GM18507 (cell line): ENCODE measurements around the gene THADA.
A peak's percentile ranks its signal among the peaks of the same experiment; 100 is the strongest.
"Not testable (repeated sequence)": the region's sequence is repeated elsewhere in the genome, so short reads cannot be mapped to it uniquely, and the experiment has no call there.

ENCODE experiments used
- DNase-seq: peaks from one replicate; pipeline ENCODE4 v3.0.0; 2011; ENCODE audit warnings: low read depth; ENCODE audit not compliant: insufficient read length; ENCODE audit errors: extremely low spot score
- FAIRE-seq: peaks from 2 replicates; lab custom pipeline; 2011; peaks lifted over from hg19 to GRCh38; lab: Jason Lieb, UNC

THADA gene

DNA sequence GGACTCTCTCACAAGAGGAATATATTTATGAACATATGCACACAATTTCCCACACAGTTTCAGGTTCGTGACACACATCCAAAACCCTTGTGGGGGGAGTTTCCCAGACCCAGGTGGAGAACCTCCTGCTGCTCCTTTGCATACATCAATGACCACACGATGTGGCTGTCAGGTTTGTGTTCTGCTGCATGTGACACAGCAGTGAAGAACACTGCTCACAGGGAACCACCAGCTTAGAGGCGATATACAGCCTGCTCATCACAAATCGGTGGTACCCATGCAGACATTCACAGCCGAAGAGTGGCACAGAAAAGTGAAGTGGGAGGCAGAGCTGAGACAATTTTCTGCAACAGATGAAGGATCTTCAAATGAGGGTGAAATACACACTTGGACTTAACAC is 193.8 kb downstream of the THADA start:
- DNase-seq, result no peak
- peak; percentile 99 for FAIRE-seq

GRCh38 chr2:43400508-43400907 is 195.3 kb downstream of the THADA start:
- no peak for FAIRE-seq
- no peak for DNase-seq

DNA sequence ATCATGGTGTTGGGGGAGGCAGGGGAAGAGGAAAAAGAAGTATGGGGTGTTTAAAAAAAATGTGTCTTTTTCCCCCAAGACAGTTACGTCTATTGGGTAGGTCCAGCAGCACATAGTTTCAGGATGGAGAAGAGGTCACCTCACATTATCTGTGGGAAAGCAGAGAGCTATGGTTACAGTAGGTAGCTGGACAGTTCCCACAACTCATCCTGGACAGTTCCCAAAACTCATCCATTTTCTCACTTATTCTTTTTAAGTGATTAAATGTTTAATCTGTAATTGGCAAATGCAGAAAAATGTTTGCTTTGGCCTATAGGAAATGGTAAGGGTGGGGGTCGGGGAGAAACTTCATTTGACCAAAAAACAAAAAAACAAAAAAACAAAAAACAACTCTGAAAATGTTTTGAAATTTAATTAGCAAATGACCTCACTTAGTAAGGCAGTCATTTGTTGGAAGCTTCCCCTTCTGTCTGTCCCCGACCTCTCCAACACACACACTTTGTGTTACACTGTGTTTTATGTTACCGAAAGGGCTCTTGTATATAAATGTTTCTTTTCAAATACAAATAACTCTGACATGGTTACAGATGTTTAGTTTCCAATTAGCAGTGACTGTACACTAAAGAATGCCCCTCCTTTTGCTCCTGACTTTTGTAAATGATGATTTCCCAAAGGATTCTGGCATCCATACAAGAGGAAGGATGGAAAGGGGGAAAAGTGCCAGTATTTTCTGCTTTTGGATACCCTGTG is 196.1 kb downstream of the THADA start:
- FAIRE-seq, result no peak

DNA sequence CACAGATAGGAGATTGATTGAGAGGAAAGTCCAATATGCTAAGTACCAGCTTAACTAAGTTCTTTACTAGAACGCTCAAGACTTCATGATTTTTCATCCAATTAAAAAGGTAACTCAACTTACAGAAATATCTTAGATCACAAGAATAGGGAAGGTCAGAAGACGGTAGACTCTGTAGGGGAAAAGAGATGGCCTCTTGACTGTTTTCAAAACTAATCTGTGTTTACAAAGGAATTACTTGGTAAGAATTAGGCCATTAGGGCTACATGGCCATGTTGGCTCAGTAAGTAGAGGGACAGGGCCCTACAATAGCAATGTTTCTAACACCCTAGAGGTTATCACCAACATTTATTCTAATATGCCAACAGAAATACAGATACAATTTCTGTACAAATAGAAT is 196.7 kb downstream of the THADA start:
- DNase-seq (no peak), FAIRE-seq (no peak)

More for the DNA sequence above, 196.1 kb downstream of the THADA start:
- no peak for DNase-seq

GRCh38 chr2:43397821-43398220 is 198.0 kb downstream of the THADA start:
- no peak for DNase-seq
- FAIRE-seq, result no peak

DNA sequence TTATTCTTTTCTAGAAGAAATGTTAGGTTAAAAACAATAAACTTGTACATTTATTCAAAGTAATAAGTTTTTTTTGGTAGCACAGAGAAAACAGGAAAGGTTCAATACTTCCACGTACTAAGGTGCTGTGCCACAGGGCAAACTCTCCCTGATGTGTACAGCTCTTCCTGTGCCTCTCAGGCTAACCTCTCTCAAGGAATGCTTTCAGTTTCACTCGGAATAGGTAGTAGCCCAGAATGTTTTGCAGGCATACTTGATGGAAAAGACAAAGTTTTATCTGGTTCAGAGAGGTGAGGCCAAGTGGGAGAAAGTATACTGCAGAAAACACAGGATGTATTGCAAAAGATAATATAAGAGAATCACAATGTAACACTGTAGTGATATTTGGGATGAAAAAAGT is 198.4 kb downstream of the THADA start:
- FAIRE-seq (no peak), DNase-seq (no peak)

DNA sequence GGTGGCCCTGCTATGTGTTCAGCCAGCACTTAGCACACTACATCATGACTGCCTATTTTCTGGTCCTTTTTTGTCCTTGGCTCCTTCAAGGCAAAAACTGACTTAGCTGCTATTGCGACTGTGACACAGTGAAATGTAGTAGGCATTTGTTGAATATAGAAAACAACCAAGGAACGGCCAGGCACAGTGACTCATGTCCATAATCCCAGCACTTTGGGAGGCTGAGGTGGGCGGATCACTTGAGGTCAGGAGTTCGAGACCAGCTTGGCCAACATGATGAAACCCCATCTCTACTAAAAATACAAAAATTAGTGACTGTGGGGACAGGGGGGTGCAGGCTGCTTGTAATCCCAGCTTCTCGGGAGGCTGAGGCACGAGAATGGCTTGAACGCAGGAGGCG is 199.5 kb downstream of the THADA start:
- DNase-seq, FAIRE-seq: not testable (repeated sequence)

GRCh38 chr2:43393918-43394317 is 201.9 kb downstream of the THADA start:
- DNase-seq (no peak), FAIRE-seq (no peak)

GRCh38 chr2:43391878-43392215 is 204.0 kb downstream of the THADA start:
- DNase-seq, result no peak
- no peak for FAIRE-seq

DNA sequence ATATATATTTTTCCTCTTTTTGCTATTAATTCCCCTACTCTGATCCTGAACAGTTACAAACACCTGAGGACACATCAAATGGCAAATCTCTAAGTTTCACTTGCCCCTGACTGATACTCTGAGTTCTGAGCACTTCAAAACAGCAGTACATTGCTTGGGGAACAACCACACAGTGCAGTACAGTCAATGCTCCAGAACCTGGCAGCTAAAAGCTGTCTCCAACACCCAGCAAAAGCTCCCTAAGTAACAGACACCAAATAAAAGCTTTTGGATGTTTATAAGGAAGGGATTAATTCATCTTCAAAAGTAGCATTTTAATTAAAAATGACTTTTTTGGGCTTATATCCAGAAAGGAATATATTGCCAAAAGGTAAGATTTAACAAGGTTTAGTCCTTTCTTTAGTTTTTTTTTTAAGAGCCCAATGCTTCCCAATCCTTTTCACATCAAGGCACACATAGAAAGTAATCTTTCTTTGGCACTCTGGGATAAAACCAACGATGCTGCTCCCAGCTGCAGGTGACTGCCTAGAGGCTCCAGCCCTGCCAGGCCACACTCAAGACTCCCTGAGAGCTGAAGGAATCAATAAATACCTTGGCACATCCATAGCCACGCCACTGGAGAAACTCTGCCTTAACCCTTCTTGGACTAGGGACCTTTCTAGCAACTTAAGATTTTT is 204.5 kb downstream of the THADA start:
- peak; percentile 12 for FAIRE-seq
- DNase-seq, result no peak

GRCh38 chr2:43389581-43390466 is 206.0 kb downstream of the THADA start:
- FAIRE-seq (no peak), DNase-seq (no peak)

- no peak for DNase-seq
- no peak for FAIRE-seq
These were observed 207.5 kb downstream of the THADA start for GRCh38 chr2:43388371-43388770.

GRCh38 chr2:43387092-43388062 is 208.5 kb downstream of the THADA start:
- FAIRE-seq, result peak; percentile 90
- no peak for DNase-seq

- not testable (repeated sequence) for FAIRE-seq, DNase-seq
These were observed 209.2 kb downstream of the THADA start for GRCh38 chr2:43386679-43387078.

DNA sequence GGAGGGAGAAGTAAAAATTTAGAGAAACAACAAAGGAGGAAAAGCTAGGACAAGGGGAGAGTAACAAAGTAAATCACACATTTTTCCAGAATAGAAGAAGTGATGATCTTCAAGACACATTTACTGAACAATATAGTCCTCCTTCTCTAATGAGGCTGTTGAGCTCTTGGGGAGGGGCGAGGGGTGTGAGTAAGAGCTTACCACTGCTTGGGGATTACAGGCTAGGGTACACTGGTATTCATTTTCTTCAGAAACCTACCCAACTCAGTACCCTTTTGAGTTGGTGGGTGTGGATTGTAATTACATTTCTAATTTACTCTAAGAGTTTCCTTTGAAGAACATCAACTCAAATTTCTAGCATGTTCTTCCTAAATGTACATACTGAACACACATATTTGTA is 211.7 kb downstream of the THADA start:
- DNase-seq (no peak), FAIRE-seq (peak; percentile 44)

- DNase-seq (no peak), FAIRE-seq (peak; percentile 74)
These were observed 212.3 kb downstream of the THADA start for GRCh38 chr2:43383533-43383932.

GRCh38 chr2:43379494-43379893 is 216.3 kb downstream of the THADA start:
- FAIRE-seq (peak; percentile 41), DNase-seq (no peak)

DNA sequence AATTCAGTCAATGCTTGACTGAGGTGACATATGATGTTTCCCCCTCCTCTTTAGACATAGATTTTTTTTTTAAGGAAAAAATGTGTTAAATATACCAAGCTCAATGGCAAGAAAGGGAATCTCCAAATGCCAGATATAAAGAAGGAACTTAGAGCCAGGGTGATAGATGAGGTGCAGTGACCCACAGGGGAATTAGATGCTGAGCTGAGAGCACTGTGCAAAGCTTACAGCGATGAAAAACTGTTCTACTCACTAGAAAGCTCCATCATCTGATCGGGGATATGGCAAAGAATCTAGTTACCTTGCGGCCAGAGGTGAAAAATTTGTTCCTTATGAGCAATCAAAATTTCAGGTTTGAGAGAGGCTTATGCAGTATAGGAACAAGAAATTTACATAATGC is 218.5 kb downstream of the THADA start:
- DNase-seq (no peak), FAIRE-seq (peak; percentile 15)

- no peak for DNase-seq
- no peak for FAIRE-seq
These were observed 219.2 kb downstream of the THADA start for GRCh38 chr2:43376523-43377198.
